H9 (cell line): ENCODE results near the gene ETFA. TPM values are rescaled to one million over a fixed set of nuclear protein-coding genes. Genes with fewer than 3 reads are reported as not detected.

Experiments
- DNase-seq: peaks from one replicate; pipeline ENCODE4 v3.0.0-alpha.2; 2017
- H2AFZ ChIP-seq: one replicate; pipeline ENCODE4 v1.6.1; 2013; ENCODE audit warnings: mild to moderate bottlenecking, low read length, control low read depth, moderate library complexity
- H2AK5ac ChIP-seq: 2 replicates; pipeline ENCODE4 v1.6.1; 2013; ENCODE audit warnings: low read length, control low read depth, mixed read lengths; ENCODE audit not compliant: insufficient read length
- H2BK120ac ChIP-seq: one replicate; pipeline ENCODE4 v1.6.1; 2013; ENCODE audit warnings: low read depth, mild to moderate bottlenecking, low read length, control low read depth, inconsistent platforms; ENCODE audit not compliant: poor library complexity, severe bottlenecking
- H2BK12ac ChIP-seq: 2 replicates; pipeline ENCODE4 v1.6.1; 2013; ENCODE audit warnings: low read length, control low read depth, mixed read lengths, low read depth; ENCODE audit not compliant: insufficient read length
- H2BK15ac ChIP-seq: 2 replicates; pipeline ENCODE4 v1.6.1; 2013; ENCODE audit warnings: low read depth, low read length, control low read depth
- H2BK20ac ChIP-seq: one replicate; pipeline ENCODE4 v1.6.1; 2013; ENCODE audit warnings: low read depth, mild to moderate bottlenecking, low read length, control low read depth, inconsistent platforms; ENCODE audit not compliant: poor library complexity, severe bottlenecking
- H2BK5ac ChIP-seq: 2 replicates; pipeline ENCODE4 v1.6.1; 2013; ENCODE audit warnings: low read length, control low read depth, mixed read lengths; ENCODE audit not compliant: insufficient read length
- H3K14ac ChIP-seq: 2 replicates; pipeline ENCODE4 v1.6.1; 2013; ENCODE audit warnings: low read length, control low read depth; ENCODE audit not compliant: insufficient read depth
- H3K18ac ChIP-seq: 2 replicates; pipeline ENCODE4 v1.6.1; 2013; ENCODE audit warnings: low read depth, mild to moderate bottlenecking, mixed read lengths, low read length, control low read depth; ENCODE audit not compliant: insufficient read length
- H3K23ac ChIP-seq: 2 replicates; pipeline ENCODE4 v1.6.1; 2013; ENCODE audit warnings: low read length, control low read depth, mixed read lengths, low read depth; ENCODE audit not compliant: insufficient read length
- H3K23me2 ChIP-seq: 2 replicates; pipeline ENCODE4 v1.6.1; 2013; ENCODE audit warnings: low read depth, mild to moderate bottlenecking, mixed read lengths, low read length, control low read depth; ENCODE audit not compliant: insufficient read length, poor library complexity, severe bottlenecking
- H3K27ac ChIP-seq: 2 replicates; pipeline ENCODE4 v1.5.1; 2013; ENCODE audit warnings: low read length, control low read depth, mixed read lengths, low read depth; ENCODE audit not compliant: insufficient read length
- H3K27me3 ChIP-seq: 2 replicates; pipeline ENCODE4 v1.6.1; 2013; ENCODE audit warnings: low read length, control low read depth, inconsistent platforms; ENCODE audit not compliant: insufficient read depth
- H3K4ac ChIP-seq: 2 replicates; pipeline ENCODE4 v1.6.1; 2013; ENCODE audit warnings: low read depth, mild to moderate bottlenecking, control low read depth, inconsistent platforms, low read length, moderate library complexity
- H3K4me1 ChIP-seq: 2 replicates; pipeline ENCODE4 v1.6.1; 2013; ENCODE audit warnings: low read length, control low read depth, inconsistent platforms; ENCODE audit not compliant: insufficient read depth
- H3K4me2 ChIP-seq: 2 replicates; pipeline ENCODE4 v1.6.1; 2013; ENCODE audit warnings: low read length, control low read depth, mixed read lengths; ENCODE audit not compliant: insufficient read length, insufficient read depth
- H3K56ac ChIP-seq: 2 replicates; pipeline ENCODE4 v1.6.1; 2013; ENCODE audit warnings: low read depth, mild to moderate bottlenecking, mixed read lengths, low read length, control low read depth; ENCODE audit not compliant: insufficient read length
- H3K79me1 ChIP-seq: 2 replicates; pipeline ENCODE4 v1.6.1; 2013; ENCODE audit warnings: low read depth, mild to moderate bottlenecking, moderate library complexity, low read length, control low read depth, inconsistent platforms; ENCODE audit not compliant: insufficient read depth, poor library complexity, severe bottlenecking
- H3K79me2 ChIP-seq: 2 replicates; pipeline ENCODE4 v1.6.1; 2013; ENCODE audit warnings: low read length, control low read depth, inconsistent platforms; ENCODE audit not compliant: insufficient read depth
- H3K9ac ChIP-seq: 2 replicates; pipeline ENCODE4 v1.6.1; 2013; ENCODE audit warnings: low read length, control low read depth, mixed read lengths; ENCODE audit not compliant: insufficient read length; ENCODE audit errors: extremely low read depth
- H3K9me3 ChIP-seq: one replicate; pipeline ENCODE4 v1.6.1; 2013; ENCODE audit warnings: low read depth, low read length, inconsistent platforms; ENCODE audit not compliant: control insufficient read depth
- H3T11ph ChIP-seq: one replicate; pipeline ENCODE4 v1.6.1; 2013; ENCODE audit warnings: mild to moderate bottlenecking, low read length, control low read depth, inconsistent platforms
- H4K20me1 ChIP-seq: one replicate; pipeline ENCODE4 v1.6.1; 2013; ENCODE audit not compliant: control insufficient read depth, insufficient read length, insufficient read depth
- H4K5ac ChIP-seq: 2 replicates; pipeline ENCODE4 v1.6.1; 2013; ENCODE audit warnings: low read depth, mild to moderate bottlenecking, mixed read lengths, low read length, control low read depth; ENCODE audit not compliant: insufficient read length
- H4K8ac ChIP-seq: replicated peaks from 2 replicates; pipeline ENCODE4 v1.6.1; 2013; ENCODE audit warnings: low read length, control low read depth, mixed read lengths, low read depth; ENCODE audit not compliant: insufficient read length
- H4K91ac ChIP-seq: 2 replicates; pipeline ENCODE4 v1.6.1; 2013; ENCODE audit warnings: low read depth, mild to moderate bottlenecking, moderate library complexity, mixed read lengths, low read length, control low read depth; ENCODE audit not compliant: insufficient read length
- H3K27ac Mint-ChIP-seq, 3 experiments: 2 replicates in 2 of 3; 3 replicates in 1 of 3; pipeline ENCODE4 v1.8.0; 2020 to 2021; ENCODE audit warnings: mixed read lengths in 3 of 3, mild to moderate bottlenecking in 1 of 3, moderate library complexity in 1 of 3
- H3K27me3 Mint-ChIP-seq: 2 replicates; pipeline ENCODE4 v1.8.0; 2021; ENCODE audit warnings: low read depth, mild to moderate bottlenecking, moderate library complexity, mixed read lengths
- H3K36me3 Mint-ChIP-seq, 3 experiments: 2 replicates in 2 of 3; 3 replicates in 1 of 3; pipeline ENCODE4 v1.8.0; 2020 to 2021; ENCODE audit warnings: low read depth in 3 of 3, mixed read lengths in 3 of 3; ENCODE audit not compliant: insufficient read depth in 1 of 3
- H3K4me1 Mint-ChIP-seq, 2 experiments: 2 replicates each; pipeline ENCODE4 v1.8.0; 2020; ENCODE audit warnings: mixed read lengths in 2 of 2
- H3K4me3 Mint-ChIP-seq, 2 experiments: 2 replicates in 1 of 2; 3 replicates in 1 of 2; pipeline ENCODE4 v1.8.0; 2020 to 2021; ENCODE audit warnings: mild to moderate bottlenecking in 2 of 2, mixed read lengths in 2 of 2, moderate library complexity in 1 of 2
- H3K9me3 Mint-ChIP-seq, 2 experiments: 2 replicates in 1 of 2; 3 replicates in 1 of 2; pipeline ENCODE4 v1.8.0; 2020; ENCODE audit warnings: mild to moderate bottlenecking in 2 of 2, mixed read lengths in 2 of 2, moderate library complexity in 1 of 2
- WGBS: extraction: QIAGEN DNeasy Blood & Tissue Kit; methylation state at CpG from one replicate; pipeline ENCODE4 v1.1.7; 2013; ENCODE audit warnings: missing lambda C conversion rate, low lambda C conversion rate, mixed read lengths; ENCODE audit not compliant: insufficient read length; ENCODE audit errors: extremely low coverage; 5-methylcytosine and 5-hydroxymethylcytosine counted together
- total RNA-seq: library from RNA; stranded (reverse); gene quantifications from 2 replicates; pipeline ENCODE4 v1.2.1, GENCODE V29; 2021
- TF ChIP-seq, protein P1 (sequence below): fragments of 200-600 bp; sonication (generic); conservative IDR thresholded peaks from 3 replicates; pipeline ENCODE4 v1.8.0; 2021; ENCODE audit warnings: antibody characterized with exemption, mild to moderate bottlenecking

ETFA gene
- total RNA-seq, 1 experiment from 2014 or later, result 109 TPM

DNA sequence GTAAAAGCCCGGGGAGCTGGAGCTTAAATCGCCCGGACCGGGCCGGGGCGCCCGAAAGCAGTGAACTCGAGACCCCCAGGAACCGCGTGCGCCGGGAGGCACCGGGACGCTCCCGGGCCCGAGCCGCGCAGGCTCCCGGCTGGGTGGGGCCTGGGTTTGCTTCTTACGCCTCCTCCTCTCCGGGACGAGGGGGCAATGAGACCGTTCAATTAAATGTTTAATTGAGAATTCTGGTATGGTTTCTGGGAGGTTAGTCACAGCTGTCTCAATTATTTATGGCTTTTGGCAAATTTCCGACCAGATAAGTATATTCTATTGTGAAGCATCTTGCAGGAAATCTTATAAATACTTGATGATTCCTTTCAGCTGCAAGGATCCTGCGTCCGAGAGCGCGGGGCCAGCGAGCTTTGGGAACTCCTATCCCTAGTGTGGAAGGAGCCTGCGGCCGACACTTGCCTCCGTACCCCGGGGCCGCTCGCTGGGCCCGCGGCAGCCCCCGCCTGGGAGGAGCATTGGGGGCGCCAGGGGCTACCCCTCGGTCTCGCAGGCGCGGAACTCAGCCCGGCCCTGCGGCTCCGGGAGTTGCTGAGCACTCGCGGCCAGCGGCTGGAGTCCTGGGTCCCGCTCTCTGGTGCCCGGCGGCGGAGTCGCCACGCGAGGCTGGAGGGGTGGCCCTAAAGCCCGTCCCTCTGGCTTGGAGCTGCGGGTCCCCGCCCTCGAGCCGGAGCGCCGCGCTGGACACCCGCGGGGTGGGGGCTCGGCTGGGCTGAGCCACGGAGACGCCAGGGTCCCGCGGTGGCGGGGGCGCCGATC is 35.6 kb upstream of the ETFA start:
- peaks cover 3 to 4% of the 10 kb centered on the region in 2 experiments; a peak in 3 of 5 replicates for H3K9me3 Mint-ChIP-seq
- Histone ChIP-seq H2AFZ (no peak overlapping the region), H4K91ac (no peak overlapping the region), H3K56ac (no peak overlapping the region), H3K23me2 (peaks cover 13% of the 10 kb centered on the region), H4K5ac (no peak overlapping the region), H2AK5ac (no peak overlapping the region), H3K79me1 (no peaks in the 10 kb centered on the region), H2BK120ac (no peak overlapping the region), H2BK5ac (no peak overlapping the region), H3K14ac (no peak overlapping the region), H3K9ac (no peak overlapping the region), H3K4ac (no peak overlapping the region), H3K18ac (no peak overlapping the region), H3K27me3 (peaks cover 47% of the 10 kb centered on the region), H3T11ph (no peak overlapping the region), H2BK20ac (no peak overlapping the region), H3K4me2 (peak overlapping the region; percentile 15), H4K8ac (no peak overlapping the region), H3K27ac (no peak overlapping the region), H3K9me3 (no peaks in the 10 kb centered on the region), H3K23ac (no peak overlapping the region), H4K20me1 (no peaks in the 10 kb centered on the region), H2BK15ac (no peak overlapping the region), H3K4me1 (no peaks in the 10 kb centered on the region), H3K79me2 (no peaks in the 10 kb centered on the region), H2BK12ac (no peak overlapping the region)
- no CpG with 5 or more reads among the region's 74 CpGs for WGBS
- peak; percentile 47 for DNase-seq
- TF ChIP-seq, protein P1, sequence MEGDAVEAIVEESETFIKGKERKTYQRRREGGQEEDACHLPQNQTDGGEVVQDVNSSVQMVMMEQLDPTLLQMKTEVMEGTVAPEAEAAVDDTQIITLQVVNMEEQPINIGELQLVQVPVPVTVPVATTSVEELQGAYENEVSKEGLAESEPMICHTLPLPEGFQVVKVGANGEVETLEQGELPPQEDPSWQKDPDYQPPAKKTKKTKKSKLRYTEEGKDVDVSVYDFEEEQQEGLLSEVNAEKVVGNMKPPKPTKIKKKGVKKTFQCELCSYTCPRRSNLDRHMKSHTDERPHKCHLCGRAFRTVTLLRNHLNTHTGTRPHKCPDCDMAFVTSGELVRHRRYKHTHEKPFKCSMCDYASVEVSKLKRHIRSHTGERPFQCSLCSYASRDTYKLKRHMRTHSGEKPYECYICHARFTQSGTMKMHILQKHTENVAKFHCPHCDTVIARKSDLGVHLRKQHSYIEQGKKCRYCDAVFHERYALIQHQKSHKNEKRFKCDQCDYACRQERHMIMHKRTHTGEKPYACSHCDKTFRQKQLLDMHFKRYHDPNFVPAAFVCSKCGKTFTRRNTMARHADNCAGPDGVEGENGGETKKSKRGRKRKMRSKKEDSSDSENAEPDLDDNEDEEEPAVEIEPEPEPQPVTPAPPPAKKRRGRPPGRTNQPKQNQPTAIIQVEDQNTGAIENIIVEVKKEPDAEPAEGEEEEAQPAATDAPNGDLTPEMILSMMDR, result no peak
- no peak overlapping the region for H3K27ac Mint-ChIP-seq
- H3K4me3 Mint-ChIP-seq, result peak overlapping the region; percentile 56 to 84
- peaks cover 13 to 21% of the 10 kb centered on the region in 2 experiments for H3K4me1 Mint-ChIP-seq
- 0 out of 7 replicates have a peak, but pooled peaks cover 0 to 2% (median 0%) of the 10 kb centered on the region in 3 experiments for H3K36me3 Mint-ChIP-seq
- peaks cover 92% of the 10 kb centered on the region for H3K27me3 Mint-ChIP-seq
